GM18508 (cell line): ENCODE results near the gene CEACAM8.
"Not testable (repeated sequence)": the region's sequence is repeated elsewhere in the genome, so short reads cannot be mapped to it uniquely, and the experiment has no call there.

Experiments
- ATAC-seq: cut with Tn5 transposase; IDR thresholded peaks from one replicate; pipeline ENCODE4 v1.9.1; 2021; ENCODE audit warnings: moderate number of reproducible peaks; ENCODE audit not compliant: insufficient read depth, unreplicated experiment

CEACAM8 gene

DNA sequence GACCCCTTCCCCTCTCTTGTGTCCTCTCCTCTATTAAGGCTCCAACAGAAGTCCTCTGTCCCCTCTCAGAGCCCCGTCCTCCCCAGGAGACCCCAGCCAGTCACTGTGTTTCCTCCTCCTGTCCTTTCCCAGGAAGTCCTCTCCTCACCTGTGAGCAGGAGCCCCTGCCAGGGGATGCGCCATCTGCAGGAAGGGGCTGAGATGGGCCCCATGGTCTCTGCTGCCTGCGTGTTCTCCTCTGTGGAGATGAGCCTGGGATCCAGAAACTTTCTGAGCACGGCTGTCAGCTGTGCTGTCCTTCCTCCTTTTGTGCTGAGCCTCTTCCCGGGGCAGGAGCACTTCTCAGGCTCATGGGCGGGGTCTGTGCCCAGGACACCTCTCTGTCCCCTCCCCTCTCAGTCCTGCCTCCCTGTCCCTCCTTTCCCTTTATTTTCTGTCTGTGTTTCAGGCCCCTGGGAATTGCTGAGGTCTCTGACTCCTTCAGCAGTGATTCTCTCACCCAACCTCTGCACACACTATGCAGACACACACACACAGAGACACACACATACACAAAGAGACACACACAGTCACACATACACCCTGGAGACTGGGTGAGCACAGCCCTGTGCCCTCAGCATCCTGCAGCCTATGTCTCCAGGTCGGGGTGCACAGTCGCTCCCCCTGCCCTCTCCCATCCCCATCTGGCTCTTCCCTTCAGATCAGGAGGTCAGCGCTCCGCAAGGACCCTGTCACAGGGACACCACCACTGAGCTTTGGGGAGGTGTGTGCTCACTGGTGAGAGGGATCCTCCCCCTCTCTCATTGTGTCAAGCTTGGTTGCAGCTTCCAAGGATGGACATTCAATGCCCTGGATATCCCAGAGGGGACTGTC lies at the start of gene CEACAM8:
Gene CEACAM8 (minus strand): TSS at position 308 of the 873 bp plus-strand sequence. CDS start 96 bp downstream, at position 212.
- no peak for ATAC-seq

- ATAC-seq = not testable (repeated sequence)
These were observed 44.8 kb upstream of the CEACAM8 start for GRCh38 chr19:42639324-42640092.

- no peak for ATAC-seq
These were observed 40.5 kb upstream of the CEACAM8 start for GRCh38 chr19:42635233-42635539.

DNA sequence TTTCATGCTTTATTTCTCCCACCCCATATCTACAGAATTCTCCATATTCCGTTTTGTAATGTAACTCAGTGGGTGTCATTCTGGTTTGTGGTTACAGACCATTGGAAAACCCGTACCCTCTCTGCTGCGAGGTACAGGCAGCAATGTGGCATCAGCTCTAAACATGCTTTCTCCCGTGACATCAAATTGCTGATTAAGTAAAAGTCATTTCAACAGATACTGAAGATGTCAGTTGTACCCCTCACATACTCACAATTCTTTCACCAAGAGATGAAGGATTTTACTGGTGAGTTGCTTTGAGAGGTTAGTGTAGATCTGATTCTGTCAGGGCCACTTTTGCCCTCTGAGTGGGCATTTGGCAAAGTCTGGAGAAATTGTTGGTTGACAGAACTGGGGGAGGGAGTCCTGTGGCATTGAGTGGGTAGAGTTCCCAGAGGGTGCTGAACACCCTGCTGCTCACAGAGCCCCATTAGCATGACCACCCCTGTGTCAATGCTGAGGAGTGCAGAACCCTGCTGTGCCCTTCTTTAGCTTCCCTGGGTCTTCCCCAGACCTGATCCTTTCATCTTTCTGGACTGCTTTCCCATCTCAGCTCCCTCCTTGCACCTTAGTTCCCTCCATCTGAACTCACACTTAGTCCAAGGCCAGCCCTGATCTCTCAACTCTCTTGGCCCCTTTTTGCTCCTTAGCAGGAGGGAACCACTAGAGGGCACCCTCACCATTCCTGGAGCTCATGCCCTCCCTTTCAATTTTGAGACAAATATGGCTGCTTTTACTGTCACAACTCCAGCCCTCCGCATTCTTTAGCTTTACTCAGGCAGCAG lies 39.9 kb upstream of the CEACAM8 start:
- no peak for ATAC-seq

GRCh38 chr19:42629191-42629590 lies 34.5 kb upstream of the CEACAM8 start:
- no peak for ATAC-seq

- no peak for ATAC-seq
These were observed 33.9 kb upstream of the CEACAM8 start for GRCh38 chr19:42628411-42629140.

DNA sequence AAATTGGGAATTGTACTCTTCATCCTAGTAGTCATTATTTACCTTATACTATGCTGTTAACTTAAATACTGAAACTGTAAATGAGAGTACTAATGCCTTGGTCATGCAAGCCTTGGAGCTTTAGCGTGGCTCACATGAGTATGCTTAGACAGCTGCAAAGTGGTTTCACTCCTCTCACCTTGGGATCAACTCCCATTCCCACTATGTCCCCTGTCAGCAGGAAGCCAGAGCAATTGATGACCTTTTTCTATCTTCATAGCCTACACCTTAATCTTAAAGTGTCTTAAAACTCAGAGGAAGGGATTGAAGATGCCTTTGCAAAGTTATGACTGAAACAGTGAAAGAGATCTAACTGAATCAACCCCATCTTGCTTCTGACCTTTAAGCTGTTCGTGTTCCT lies 33.2 kb upstream of the CEACAM8 start:
- no peak for ATAC-seq

- no peak for ATAC-seq
These were observed 31.5 kb upstream of the CEACAM8 start for GRCh38 chr19:42626181-42626580.

- ATAC-seq = no peak
These were observed 24.5 kb upstream of the CEACAM8 start for GRCh38 chr19:42619271-42619670.

DNA sequence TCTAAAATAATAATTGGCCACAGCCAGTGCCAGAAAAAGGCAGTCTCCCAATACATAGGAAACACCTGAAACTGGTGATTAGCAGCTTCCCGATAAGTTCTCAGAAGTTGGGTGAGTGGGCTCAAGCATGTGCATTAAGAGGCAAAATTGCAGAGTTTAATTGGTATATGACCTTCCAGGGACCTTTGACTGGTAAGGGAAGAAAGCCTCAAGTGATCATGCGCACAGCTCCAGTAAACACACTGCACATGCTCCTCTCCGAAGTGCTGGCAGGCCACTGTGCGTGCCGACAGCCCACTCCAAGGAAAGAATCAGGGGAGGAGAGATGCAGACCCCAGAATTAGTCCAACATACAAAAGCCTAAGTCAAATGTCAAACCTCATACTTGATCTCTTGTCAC lies 18.9 kb upstream of the CEACAM8 start:
- no peak for ATAC-seq

DNA sequence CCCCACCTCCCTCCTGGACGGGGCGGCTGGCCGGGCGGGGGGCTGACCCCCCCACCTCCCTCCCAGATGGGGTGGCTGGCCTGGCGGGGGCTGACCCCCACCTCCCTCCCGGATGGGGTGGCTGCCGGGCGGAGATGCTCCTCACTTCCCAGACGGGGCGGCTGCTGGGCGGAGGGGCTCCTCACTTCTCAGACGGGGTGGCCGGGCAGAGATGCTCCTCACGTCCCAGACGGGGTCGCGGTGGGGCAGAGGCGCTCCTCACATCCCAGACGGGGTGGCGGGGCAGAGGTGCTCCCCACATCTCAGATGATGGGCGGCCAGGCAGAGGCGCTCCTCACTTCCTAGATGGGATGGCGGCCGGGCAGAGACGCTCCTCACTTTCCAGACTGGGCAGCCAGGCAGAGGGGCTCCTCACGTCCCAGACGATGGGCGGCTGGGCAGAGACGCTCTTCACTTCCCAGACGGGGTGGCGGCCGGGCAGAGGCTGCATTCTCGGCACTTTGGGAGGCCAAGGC lies 15.7 kb upstream of the CEACAM8 start:
- not testable (repeated sequence) for ATAC-seq

DNA sequence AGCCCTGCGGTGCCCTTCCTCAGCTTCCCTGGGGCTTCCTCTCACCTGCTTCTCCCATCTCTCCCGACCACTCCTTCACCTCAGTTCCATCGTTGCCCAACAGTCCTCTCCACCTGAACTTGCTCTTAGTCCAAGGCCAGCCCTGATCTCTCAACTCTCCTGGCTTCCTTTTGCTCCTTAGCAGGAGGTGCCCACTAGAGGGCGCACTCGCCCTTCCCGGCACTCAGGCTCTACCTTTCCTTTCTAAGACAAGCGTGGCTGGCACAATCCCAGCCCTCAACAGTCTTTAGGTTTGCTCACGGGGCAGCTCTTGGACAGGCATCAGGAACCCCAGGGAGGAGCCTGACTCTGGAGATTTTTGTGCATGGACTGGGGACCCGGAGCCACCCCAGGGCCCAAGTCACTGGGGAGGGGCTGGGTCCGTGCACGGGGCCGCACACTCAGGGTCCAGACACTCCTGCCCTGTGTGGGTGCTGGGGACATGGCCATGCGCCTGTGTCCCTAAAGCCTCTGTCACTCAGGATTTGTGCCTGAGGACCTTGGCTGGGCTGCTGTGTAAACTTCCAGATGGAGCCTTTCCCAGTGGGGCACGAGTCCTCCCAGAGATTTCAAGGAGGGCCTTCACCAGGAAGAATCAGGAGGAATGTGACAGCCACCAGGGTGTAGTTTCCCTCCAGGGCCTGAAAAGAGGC lies 12.1 kb upstream of the CEACAM8 start:
- ATAC-seq = no peak

DNA sequence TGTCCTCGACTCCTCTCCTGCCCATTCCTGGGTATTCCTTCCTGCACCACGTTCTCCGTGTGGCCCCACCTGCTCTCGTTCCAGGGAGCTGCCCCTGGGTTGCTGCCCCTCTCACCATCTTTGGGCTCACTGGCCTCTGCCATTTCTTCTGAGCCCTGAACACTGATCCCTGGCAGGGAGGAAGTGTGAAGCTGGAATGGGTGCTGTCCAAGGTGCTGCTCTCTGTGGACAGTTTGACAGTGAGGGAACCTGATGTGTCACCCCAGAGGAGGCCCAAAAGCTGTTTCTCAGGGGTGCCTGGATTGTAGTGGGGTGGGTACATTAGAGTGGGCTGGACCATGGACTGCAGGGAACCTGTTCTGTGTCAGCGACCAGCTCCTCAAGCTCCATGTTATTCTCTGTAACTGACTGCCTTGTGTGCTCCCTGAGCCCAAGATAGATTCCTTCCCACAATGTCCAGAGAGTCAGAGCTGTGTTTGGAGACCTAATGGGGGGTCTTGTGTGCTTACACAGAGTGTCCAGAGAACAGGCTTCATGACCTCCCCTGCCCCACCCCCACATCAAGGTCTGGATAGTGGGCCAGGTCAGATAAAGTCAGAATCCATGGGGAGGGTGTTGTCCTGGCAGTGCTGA lies 7.2 kb upstream of the CEACAM8 start:
- no peak for ATAC-seq

GRCh38 chr19:42596391-42597072 lies 1.8 kb upstream of the CEACAM8 start:
- ATAC-seq = no peak

GRCh38 chr19:42595550-42596172 lies 937 bp upstream of the CEACAM8 start:
- ATAC-seq = no peak

DNA sequence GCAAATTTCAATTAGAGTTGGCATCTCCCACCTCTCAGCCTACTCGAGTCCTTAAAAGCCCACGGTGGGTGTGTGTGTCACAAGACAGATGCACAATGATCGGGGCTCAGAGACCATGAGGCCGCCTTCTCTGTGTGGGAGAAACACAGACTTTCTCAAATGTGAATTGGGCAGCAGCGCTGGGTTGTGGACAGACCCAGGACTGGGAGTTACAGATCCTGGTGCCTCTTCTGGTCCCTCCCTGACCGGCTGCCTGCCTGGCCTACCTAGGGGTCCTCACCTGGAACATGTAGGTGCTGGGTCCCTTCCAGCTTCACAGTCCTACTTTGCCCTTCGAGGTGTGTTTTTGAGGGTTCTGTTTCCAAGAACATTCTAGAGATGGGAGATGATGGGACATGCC lies 4.9 kb downstream of the CEACAM8 start:
- ATAC-seq = no peak

- ATAC-seq = no peak
These were observed 10.3 kb downstream of the CEACAM8 start for GRCh38 chr19:42584466-42584865.

DNA sequence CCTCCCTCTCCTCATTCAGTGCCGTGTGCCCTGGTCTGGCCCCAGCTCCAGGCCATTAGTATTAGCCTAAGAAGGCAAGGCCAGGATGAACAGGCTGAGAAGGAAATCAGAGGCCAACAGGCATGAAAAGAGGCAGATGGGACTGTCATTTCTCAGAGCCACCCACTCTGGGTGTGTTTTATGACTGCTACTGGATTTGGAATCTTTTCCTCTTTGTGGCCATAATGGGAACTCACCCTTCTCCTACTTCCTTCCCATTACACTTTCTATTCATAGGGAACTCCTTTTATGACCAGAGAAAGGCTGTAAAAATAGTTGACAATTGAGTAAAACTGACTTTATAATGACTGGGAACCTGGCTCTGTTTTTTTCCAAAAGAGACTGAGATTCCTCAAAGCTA lies 17.7 kb downstream of the CEACAM8 start:
- no peak for ATAC-seq
